GM12878 (cell line): ENCODE results near the gene PRKCQ.

Experiments used
- CTCF ChIP-seq, 3 experiments: IDR thresholded peaks in 2 of 3; conservative IDR thresholded peaks in 1 of 3; 2 replicates each; pipeline ENCODE4 v1.5.1; 2011; ENCODE audit warnings: low read depth in 3 of 3, low read length in 3 of 3, mild to moderate bottlenecking in 3 of 3, control low read depth in 2 of 3, moderate library complexity in 2 of 3, inconsistent platforms in 1 of 3, mixed read lengths in 1 of 3; ENCODE audit not compliant: control insufficient read depth in 2 of 3, insufficient read depth in 1 of 3; ENCODE audit errors: extremely low read depth in 1 of 3
- FOS ChIP-seq: IDR thresholded peaks from 3 replicates; pipeline ENCODE4 v1.6.1; 2011; ENCODE audit warnings: borderline replicate concordance; ENCODE audit not compliant: insufficient read length; ENCODE audit errors: extremely low read depth
- NR2C2 ChIP-seq: IDR thresholded peaks from 2 replicates; pipeline ENCODE4 v1.6.1; 2011; ENCODE audit warnings: borderline replicate concordance, low read depth; ENCODE audit not compliant: control insufficient read depth, insufficient read length
- RAD21 ChIP-seq: IDR thresholded peaks from 2 replicates; pipeline ENCODE4 v1.6.1; 2011; ENCODE audit warnings: mild to moderate bottlenecking, low read depth, low read length, moderate library complexity; ENCODE audit not compliant: insufficient read depth
- RCOR1 ChIP-seq: conservative IDR thresholded peaks from 2 replicates; pipeline ENCODE4 v1.6.1; 2012; ENCODE audit warnings: low read depth, low read length, improper control_type of control experiment
- TAF1 ChIP-seq: IDR thresholded peaks from 2 replicates; pipeline ENCODE4 v1.6.1; 2011; ENCODE audit warnings: mild to moderate bottlenecking, low read depth, low read length, borderline replicate concordance
- ZBTB11 ChIP-seq: fragments of 450-650 bp; formaldehyde crosslinking; IDR thresholded peaks from 2 replicates; pipeline ENCODE4 v1.5.0; 2022; ENCODE audit warnings: mild to moderate bottlenecking, missing genetic modification characterization
- ZNF217 ChIP-seq: fragments of 450-650 bp; IDR thresholded peaks from 2 replicates; pipeline ENCODE4 v1.6.1; 2017; ENCODE audit warnings: antibody characterized with exemption, mild to moderate bottlenecking

GRCh38 chr10:6564367-6564766 lies 15.7 kb downstream of the PRKCQ start:
- no peak for TF ChIP-seq NR2C2
- TF ChIP-seq ZNF217: no peak
- no peak for TF ChIP-seq TAF1
- no peak for TF ChIP-seq CTCF (IDR thresholded peaks at IDR 0.05 in 2 of 3, conservative IDR thresholded peaks at IDR 0.05 in 1 of 3; ENCODE audit: control insufficient read depth in 2 of 3, extremely low read depth in 1 of 3, insufficient read depth in 1 of 3, low read depth in 3 of 3, low read length in 3 of 3)
- TF ChIP-seq RCOR1: no peak
- TF ChIP-seq ZBTB11 (CRISPR knock-in tag): no peak
- no peak for TF ChIP-seq FOS
- TF ChIP-seq RAD21: no peak
